ENCODE data around the gene SATB2.

GRCh38 chr2:199378948-199379650 lies 78.6 kb downstream of the SATB2 start:
- TF ChIP-seq, protein P1, sequence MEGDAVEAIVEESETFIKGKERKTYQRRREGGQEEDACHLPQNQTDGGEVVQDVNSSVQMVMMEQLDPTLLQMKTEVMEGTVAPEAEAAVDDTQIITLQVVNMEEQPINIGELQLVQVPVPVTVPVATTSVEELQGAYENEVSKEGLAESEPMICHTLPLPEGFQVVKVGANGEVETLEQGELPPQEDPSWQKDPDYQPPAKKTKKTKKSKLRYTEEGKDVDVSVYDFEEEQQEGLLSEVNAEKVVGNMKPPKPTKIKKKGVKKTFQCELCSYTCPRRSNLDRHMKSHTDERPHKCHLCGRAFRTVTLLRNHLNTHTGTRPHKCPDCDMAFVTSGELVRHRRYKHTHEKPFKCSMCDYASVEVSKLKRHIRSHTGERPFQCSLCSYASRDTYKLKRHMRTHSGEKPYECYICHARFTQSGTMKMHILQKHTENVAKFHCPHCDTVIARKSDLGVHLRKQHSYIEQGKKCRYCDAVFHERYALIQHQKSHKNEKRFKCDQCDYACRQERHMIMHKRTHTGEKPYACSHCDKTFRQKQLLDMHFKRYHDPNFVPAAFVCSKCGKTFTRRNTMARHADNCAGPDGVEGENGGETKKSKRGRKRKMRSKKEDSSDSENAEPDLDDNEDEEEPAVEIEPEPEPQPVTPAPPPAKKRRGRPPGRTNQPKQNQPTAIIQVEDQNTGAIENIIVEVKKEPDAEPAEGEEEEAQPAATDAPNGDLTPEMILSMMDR (IDR thresholded peaks at IDR 0.05): no peak
- TF ChIP-seq POLR2A (IDR thresholded peaks at IDR 0.05): no peak
